HepG2 (cell line): ENCODE data around the gene TOMM7. TPM values are rescaled to one million over a fixed set of nuclear protein-coding genes. Genes with fewer than 3 reads are reported as not detected.
A peak's percentile ranks its signal among the peaks of the same experiment; 100 is the strongest.

Experiments used
- ATAC-seq: fragments of 200-7000 bp; cut with Tn5 transposase; 3 replicates; pipeline ENCODE4 v1.9.1; 2020; ENCODE audit warnings: mild to moderate bottlenecking, moderate library complexity
- BruUV-seq: library from RNA; stranded (reverse); fragments of 400-500 nt; replicated peaks from 2 replicates; lab custom pipeline; 2021; lab: Mats Ljungman, UMichigan
- CTCF ChIA-PET: fragments of 300-600 bp; formaldehyde crosslinking; extraction: SDS; loops from one replicate; lab custom pipeline; 2021; ENCODE audit warnings: low total read pairs, inconsistent platforms, low intra/inter-chr PET ratio; lab: Yijun Ruan, JAX
- POLR2A ChIA-PET: fragments of 350-600 bp; sonication (Branson Sonifier 250); formaldehyde crosslinking; loops from one replicate; lab custom pipeline; 2020; ENCODE audit warnings: antibody characterized with exemption, inconsistent platforms; lab: Yijun Ruan, JAX
- DNase-seq: peaks from one replicate; pipeline ENCODE4 v3.0.0-alpha.2; 2015; ENCODE audit warnings: low spot score
- FAIRE-seq: peaks from 3 replicates; lab custom pipeline; 2011; peaks lifted over from hg19 to GRCh38; lab: Jason Lieb, UNC
- H2AFZ ChIP-seq: one replicate; pipeline ENCODE4 v1.6.1; 2011; ENCODE audit warnings: low read length, inconsistent platforms
- H3K27ac ChIP-seq: fragments of 300-600 bp; 3 replicates; pipeline ENCODE4 v1.8.0; 2011; ENCODE audit warnings: mixed run types, mild to moderate bottlenecking, mixed read lengths, low read length, inconsistent platforms; ENCODE audit not compliant: insufficient read depth; ENCODE audit errors: extremely low read length
- H3K27me3 ChIP-seq, 2 experiments: fragments of 200-600 bp in 1 of 2; 2 replicates in 1 of 2; 3 replicates in 1 of 2; pipeline versions ENCODE4 v1.6.0 to v1.8.0; 2011; ENCODE audit warnings: low read length in 2 of 2, mild to moderate bottlenecking in 2 of 2, moderate library complexity in 2 of 2, inconsistent platforms in 1 of 2; ENCODE audit not compliant: insufficient read depth in 2 of 2, control insufficient read depth in 1 of 2
- H3K36me3 ChIP-seq, 2 experiments: fragments of 200-600 bp in 1 of 2; replicated peaks in 1 of 2; 2 replicates in 1 of 2; 3 replicates in 1 of 2; pipeline versions ENCODE4 v1.5.1 to v1.8.0; 2011; ENCODE audit warnings: low read length in 2 of 2, inconsistent platforms in 1 of 2; ENCODE audit not compliant: insufficient read depth in 2 of 2, control insufficient read depth in 1 of 2
- H3K4me1 ChIP-seq: 2 replicates; pipeline ENCODE4 v1.5.1; 2012; ENCODE audit warnings: low read length, inconsistent platforms; ENCODE audit not compliant: insufficient read depth
- H3K4me2 ChIP-seq: 2 replicates; pipeline ENCODE4 v1.6.0; 2011; ENCODE audit warnings: low read depth, low read length, inconsistent platforms
- H3K4me3 ChIP-seq, 3 experiments: fragments of 200-600 bp in 1 of 3; sonication (generic), shearing (Covaris generic) in 1 of 3; replicated peaks in 1 of 3; 2 replicates each; pipeline ENCODE4 v1.5.1; 2011 to 2016; ENCODE audit warnings: low read length in 3 of 3, inconsistent platforms in 2 of 3, low read depth in 2 of 3, mild to moderate bottlenecking in 2 of 3, control low read depth in 1 of 3, mixed read lengths in 1 of 3; ENCODE audit not compliant: insufficient read depth in 1 of 3
- H3K79me2 ChIP-seq: one replicate; pipeline ENCODE4 v1.6.1; 2011; ENCODE audit warnings: low read length, inconsistent platforms; ENCODE audit not compliant: insufficient read depth
- H3K9ac ChIP-seq: 2 replicates; pipeline ENCODE4 v1.6.0; 2011; ENCODE audit warnings: mild to moderate bottlenecking, low read depth, low read length, inconsistent platforms; ENCODE audit not compliant: insufficient read depth
- H3K9me3 ChIP-seq: 2 replicates; pipeline ENCODE4 v1.5.1; 2012; ENCODE audit warnings: mild to moderate bottlenecking, low read length
- H4K20me1 ChIP-seq: 2 replicates; pipeline ENCODE4 v1.6.0; 2011; ENCODE audit warnings: inconsistent platforms, mild to moderate bottlenecking, low read length, moderate library complexity; ENCODE audit not compliant: insufficient read depth
- WGBS: methylation state at CpG from one replicate; pipeline ENCODE4 v1.1.6; 2017; ENCODE audit warnings: low lambda C conversion rate; 5-methylcytosine and 5-hydroxymethylcytosine counted together
- in situ Hi-C: cut with HindIII; loops from 2 replicates; pipeline ENCODE4 v1.10.0; 2017; ENCODE audit warnings: low pct_unique_long_range_greater_than_20kb; ENCODE audit not compliant: extremely low pct_ligation_motif_present
- intact Hi-C: fragments of 100-400 bp; cut with micrococcal nuclease; formaldehyde crosslinking; loops from one replicate; pipeline ENCODE4 v1.10.0; 2022; ENCODE audit not compliant: unreplicated experiment
- polyA plus RNA-seq, 8 experiments: library from polyadenylated mRNA; depleted of rRNA in 3 of 8; stranded (reverse) in 7 of 8; unstranded in 1 of 8; fragments of >200 nt; fragmentation: Illumina TruSeq in 4 of 8; extraction: Trizol in 4 of 8; gene quantifications; 2 replicates each; pipeline versions ENCODE4 v1.2.1 to v1.2.3, GENCODE V29; 2011 to 2016; ENCODE audit warnings: low read depth in 4 of 8, missing spikeins in 1 of 8, mixed read lengths in 1 of 8; ENCODE audit not compliant: insufficient read depth in 1 of 8
- total RNA-seq, 5 experiments: library from RNA; depleted of rRNA; stranded (reverse); fragments of >200 nt; fragmentation: Illumina TruSeq; extraction: Trizol; gene quantifications; 2 replicates each; pipeline ENCODE4 v1.2.3, GENCODE V29; 2016; ENCODE audit warnings: low read depth in 1 of 5
- TF ChIP-seq, protein P1 (sequence below): fragments of 450-650 bp; IDR thresholded peaks from 2 replicates; pipeline ENCODE4 v1.6.1; 2016
- TF ChIP-seq, protein P2 (sequence below): sonication (generic); formaldehyde crosslinking; IDR thresholded peaks from 2 replicates; pipeline ENCODE4 v1.4.0; 2020; ENCODE audit warnings: missing genetic modification reagents

Gene TOMM7
- total and polyA plus RNA-seq, 2 of the 13 experiments (the other 11 are each of a cell fraction or from before 2014, with no cell fraction given), result 251 to 369 TPM

DNA sequence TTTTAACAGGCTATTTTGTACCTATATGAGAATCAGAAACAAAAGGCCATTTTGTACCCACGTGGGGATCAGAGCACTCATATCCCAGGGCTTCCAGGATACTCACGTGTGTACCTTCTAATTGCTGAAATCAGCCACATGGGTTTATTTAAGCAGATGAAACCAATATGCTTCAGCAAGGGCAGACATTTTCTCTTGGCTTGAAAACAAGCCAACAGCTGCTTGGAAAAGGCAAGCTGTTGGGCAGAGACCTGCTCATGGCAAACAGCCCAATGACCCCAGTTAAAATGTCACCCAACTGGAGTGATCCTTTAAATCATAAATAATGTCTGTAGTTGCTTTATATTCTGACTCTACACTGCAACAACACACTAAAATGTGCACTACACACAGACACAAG lies 26.5 kb upstream of the TOMM7 start:
- Histone ChIP-seq H3K27me3 (peaks cover 0 to 26% of the 10 kb centered on the region in 2 experiments; a peak in 3 of 5 replicates), H3K9me3 (no peaks in the 10 kb centered on the region), H3K27ac (no peak overlapping the region), H2AFZ (no peak overlapping the region), H3K4me2 (no peak overlapping the region), H3K36me3 (no peaks in the 10 kb centered on the region), H4K20me1 (no peaks in the 10 kb centered on the region), H3K9ac (no peak overlapping the region), H3K79me2 (no peaks in the 10 kb centered on the region), H3K4me1 (no peaks in the 10 kb centered on the region), H3K4me3 (no peak overlapping the region)
- no TSS peak for BruUV-seq
- ChIA-PET POLR2A (no interaction called here), CTCF (no interaction called here)
- FAIRE-seq (no peak), ATAC-seq (no peak), DNase-seq (no peak)
- in situ Hi-C loops, result no loop called here
- intact Hi-C loops, result no loop called here
- 0% methylated on average over 2 of the region's 2 CpGs for WGBS
- TF ChIP-seq, protein P1, sequence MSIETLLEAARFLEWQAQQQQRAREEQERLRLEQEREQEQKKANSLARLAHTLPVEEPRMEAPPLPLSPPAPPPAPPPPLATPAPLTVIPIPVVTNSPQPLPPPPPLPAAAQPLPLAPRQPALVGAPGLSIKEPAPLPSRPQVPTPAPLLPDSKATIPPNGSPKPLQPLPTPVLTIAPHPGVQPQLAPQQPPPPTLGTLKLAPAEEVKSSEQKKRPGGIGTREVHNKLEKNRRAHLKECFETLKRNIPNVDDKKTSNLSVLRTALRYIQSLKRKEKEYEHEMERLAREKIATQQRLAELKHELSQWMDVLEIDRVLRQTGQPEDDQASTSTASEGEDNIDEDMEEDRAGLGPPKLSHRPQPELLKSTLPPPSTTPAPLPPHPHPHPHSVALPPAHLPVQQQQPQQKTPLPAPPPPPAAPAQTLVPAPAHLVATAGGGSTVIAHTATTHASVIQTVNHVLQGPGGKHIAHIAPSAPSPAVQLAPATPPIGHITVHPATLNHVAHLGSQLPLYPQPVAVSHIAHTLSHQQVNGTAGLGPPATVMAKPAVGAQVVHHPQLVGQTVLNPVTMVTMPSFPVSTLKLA, result 0 out of 2 replicates have a peak, but pooled peaks have one; percentile 15
- TF ChIP-seq, protein P2, sequence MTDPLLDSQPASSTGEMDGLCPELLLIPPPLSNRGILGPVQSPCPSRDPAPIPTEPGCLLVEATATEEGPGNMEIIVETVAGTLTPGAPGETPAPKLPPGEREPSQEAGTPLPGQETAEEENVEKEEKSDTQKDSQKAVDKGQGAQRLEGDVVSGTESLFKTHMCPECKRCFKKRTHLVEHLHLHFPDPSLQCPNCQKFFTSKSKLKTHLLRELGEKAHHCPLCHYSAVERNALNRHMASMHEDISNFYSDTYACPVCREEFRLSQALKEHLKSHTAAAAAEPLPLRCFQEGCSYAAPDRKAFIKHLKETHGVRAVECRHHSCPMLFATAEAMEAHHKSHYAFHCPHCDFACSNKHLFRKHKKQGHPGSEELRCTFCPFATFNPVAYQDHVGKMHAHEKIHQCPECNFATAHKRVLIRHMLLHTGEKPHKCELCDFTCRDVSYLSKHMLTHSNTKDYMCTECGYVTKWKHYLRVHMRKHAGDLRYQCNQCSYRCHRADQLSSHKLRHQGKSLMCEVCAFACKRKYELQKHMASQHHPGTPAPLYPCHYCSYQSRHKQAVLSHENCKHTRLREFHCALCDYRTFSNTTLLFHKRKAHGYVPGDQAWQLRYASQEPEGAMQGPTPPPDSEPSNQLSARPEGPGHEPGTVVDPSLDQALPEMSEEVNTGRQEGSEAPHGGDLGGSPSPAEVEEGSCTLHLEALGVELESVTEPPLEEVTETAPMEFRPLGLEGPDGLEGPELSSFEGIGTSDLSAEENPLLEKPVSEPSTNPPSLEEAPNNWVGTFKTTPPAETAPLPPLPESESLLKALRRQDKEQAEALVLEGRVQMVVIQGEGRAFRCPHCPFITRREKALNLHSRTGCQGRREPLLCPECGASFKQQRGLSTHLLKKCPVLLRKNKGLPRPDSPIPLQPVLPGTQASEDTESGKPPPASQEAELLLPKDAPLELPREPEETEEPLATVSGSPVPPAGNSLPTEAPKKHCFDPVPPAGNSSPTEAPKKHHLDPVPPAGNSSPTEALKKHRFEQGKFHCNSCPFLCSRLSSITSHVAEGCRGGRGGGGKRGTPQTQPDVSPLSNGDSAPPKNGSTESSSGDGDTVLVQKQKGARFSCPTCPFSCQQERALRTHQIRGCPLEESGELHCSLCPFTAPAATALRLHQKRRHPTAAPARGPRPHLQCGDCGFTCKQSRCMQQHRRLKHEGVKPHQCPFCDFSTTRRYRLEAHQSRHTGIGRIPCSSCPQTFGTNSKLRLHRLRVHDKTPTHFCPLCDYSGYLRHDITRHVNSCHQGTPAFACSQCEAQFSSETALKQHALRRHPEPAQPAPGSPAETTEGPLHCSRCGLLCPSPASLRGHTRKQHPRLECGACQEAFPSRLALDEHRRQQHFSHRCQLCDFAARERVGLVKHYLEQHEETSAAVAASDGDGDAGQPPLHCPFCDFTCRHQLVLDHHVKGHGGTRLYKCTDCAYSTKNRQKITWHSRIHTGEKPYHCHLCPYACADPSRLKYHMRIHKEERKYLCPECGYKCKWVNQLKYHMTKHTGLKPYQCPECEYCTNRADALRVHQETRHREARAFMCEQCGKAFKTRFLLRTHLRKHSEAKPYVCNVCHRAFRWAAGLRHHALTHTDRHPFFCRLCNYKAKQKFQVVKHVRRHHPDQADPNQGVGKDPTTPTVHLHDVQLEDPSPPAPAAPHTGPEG, result no peak
- TF ChIP-seq, all 625 proteins: peak for 1
